ENCODE results near the gene C3. TPM values are rescaled to one million over a fixed set of nuclear protein-coding genes. Genes with fewer than 3 reads are reported as not detected.
"Not testable (repeated sequence)": the region's sequence is repeated elsewhere in the genome, so short reads cannot be mapped to it uniquely, and the experiment has no call there.

Gene C3
- total RNA-seq, 1 donor from 2014 or later: 133 TPM

GRCh38 chr19:6751189-6751588 is 30.7 kb upstream of the C3 start:
- TF ChIP-seq CTCF (IDR thresholded peaks at IDR 0.05; ENCODE audit: borderline replicate concordance): no peak
- Histone ChIP-seq H3K4me3 (no peak overlapping the region), H3K36me3 (peaks cover 65% of the 10 kb centered on the region), H3K27ac (replicated peaks) (no peak overlapping the region), H3K9me3 (replicated peaks) (no peaks in the 10 kb centered on the region), H3K27me3 (ENCODE audit: low read depth) (no peaks in the 10 kb centered on the region), H3K4me1 (peaks cover 56% of the 10 kb centered on the region)
- intact Hi-C loops (cut with micrococcal nuclease): no loop called here
- no peak for DNase-seq

- peak; percentile 75 for DNase-seq
- Histone ChIP-seq H3K9me3 (replicated peaks) (no peaks in the 10 kb centered on the region), H3K36me3 (peaks cover 76% of the 10 kb centered on the region), H3K4me3 (no peak overlapping the region), H3K4me1 (peaks cover 67% of the 10 kb centered on the region), H3K27ac (replicated peaks) (peak overlapping the region; percentile 60), H3K27me3 (ENCODE audit: low read depth) (no peaks in the 10 kb centered on the region)
- TF ChIP-seq CTCF (IDR thresholded peaks at IDR 0.05; ENCODE audit: borderline replicate concordance): no peak
- intact Hi-C loops (cut with micrococcal nuclease): no loop called here
Measured at GRCh38 chr19:6750062-6750461, 29.6 kb upstream of the C3 start.

GRCh38 chr19:6748543-6748942 is 28.1 kb upstream of the C3 start:
- H3K27ac ChIP-seq (replicated peaks): peak overlapping the region; percentile 60
- H3K4me3 ChIP-seq; H3K9me3 ChIP-seq (replicated peaks); H3K27me3 ChIP-seq (ENCODE audit: low read depth); intact Hi-C loops (cut with micrococcal nuclease); DNase-seq: not testable (repeated sequence)
- H3K4me1 ChIP-seq: peaks cover 80% of the 10 kb centered on the region
- peaks cover 86% of the 10 kb centered on the region for H3K36me3 ChIP-seq

- Histone ChIP-seq H3K27me3 (ENCODE audit: low read depth) (no peaks in the 10 kb centered on the region), H3K4me3 (no peak overlapping the region), H3K36me3 (peaks cover 83% of the 10 kb centered on the region), H3K9me3 (replicated peaks) (no peaks in the 10 kb centered on the region), H3K27ac (replicated peaks) (peak overlapping the region; percentile 94), H3K4me1 (peaks cover 94% of the 10 kb centered on the region)
- TF ChIP-seq CTCF (IDR thresholded peaks at IDR 0.05; ENCODE audit: borderline replicate concordance): no peak
- DNase-seq: no peak
- intact Hi-C loops (cut with micrococcal nuclease): no loop called here
Measured at GRCh38 chr19:6745965-6746364, 25.5 kb upstream of the C3 start.

- intact Hi-C loops (cut with micrococcal nuclease): no loop called here
- Histone ChIP-seq H3K9me3 (replicated peaks) (no peaks in the 10 kb centered on the region), H3K4me3 (peak overlapping the region; percentile 50), H3K4me1 (peaks cover 97% of the 10 kb centered on the region), H3K27me3 (ENCODE audit: low read depth) (no peaks in the 10 kb centered on the region), H3K27ac (replicated peaks) (peak overlapping the region; percentile 94), H3K36me3 (peaks cover 69% of the 10 kb centered on the region)
- DNase-seq: peak; percentile 90
- TF ChIP-seq CTCF (IDR thresholded peaks at IDR 0.05; ENCODE audit: borderline replicate concordance): no peak
Measured at GRCh38 chr19:6744381-6745301, 24.2 kb upstream of the C3 start.

- Histone ChIP-seq H3K9me3 (replicated peaks) (no peaks in the 10 kb centered on the region), H3K27me3 (ENCODE audit: low read depth) (no peaks in the 10 kb centered on the region), H3K4me3 (peak overlapping the region; percentile 50), H3K27ac (replicated peaks) (peak overlapping the region; percentile 94), H3K36me3 (peaks cover 61% of the 10 kb centered on the region), H3K4me1 (peaks cover 94% of the 10 kb centered on the region)
- no peak for DNase-seq
- no peak for TF ChIP-seq CTCF (IDR thresholded peaks at IDR 0.05; ENCODE audit: borderline replicate concordance)
- intact Hi-C loops (cut with micrococcal nuclease): no loop called here
Measured at GRCh38 chr19:6743714-6744380, 23.4 kb upstream of the C3 start.

Measured in left ventricle myocardium inferior (tissue), 1 donor.